ENCODE data around the gene ADAMTS5. TPM values are rescaled to one million over a fixed set of nuclear protein-coding genes. Genes with fewer than 3 reads are reported as not detected.

The ADAMTS5 gene
- total RNA-seq, 1 donor from 2014 or later = 3.4 TPM

DNA sequence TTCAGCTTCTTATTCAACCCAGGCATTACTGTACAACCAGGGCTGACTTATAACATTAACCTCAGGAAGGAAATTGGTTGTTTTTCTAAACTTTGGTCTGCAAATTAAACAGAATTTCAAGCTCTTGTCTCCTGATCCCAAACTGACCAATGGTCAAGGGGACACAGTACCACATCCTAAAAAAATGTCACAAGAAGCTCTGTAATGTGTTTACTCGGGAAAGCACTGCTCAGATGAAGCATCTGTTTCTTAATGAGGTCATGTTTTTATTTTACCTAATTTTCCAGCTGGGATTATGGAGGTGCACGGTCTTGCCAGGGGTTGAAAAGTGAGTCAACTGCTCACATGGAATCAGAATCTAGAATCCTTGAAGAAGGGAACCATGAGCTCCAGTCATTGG, 18.7 kb downstream of the ADAMTS5 start:
- TF ChIP-seq, protein P1, sequence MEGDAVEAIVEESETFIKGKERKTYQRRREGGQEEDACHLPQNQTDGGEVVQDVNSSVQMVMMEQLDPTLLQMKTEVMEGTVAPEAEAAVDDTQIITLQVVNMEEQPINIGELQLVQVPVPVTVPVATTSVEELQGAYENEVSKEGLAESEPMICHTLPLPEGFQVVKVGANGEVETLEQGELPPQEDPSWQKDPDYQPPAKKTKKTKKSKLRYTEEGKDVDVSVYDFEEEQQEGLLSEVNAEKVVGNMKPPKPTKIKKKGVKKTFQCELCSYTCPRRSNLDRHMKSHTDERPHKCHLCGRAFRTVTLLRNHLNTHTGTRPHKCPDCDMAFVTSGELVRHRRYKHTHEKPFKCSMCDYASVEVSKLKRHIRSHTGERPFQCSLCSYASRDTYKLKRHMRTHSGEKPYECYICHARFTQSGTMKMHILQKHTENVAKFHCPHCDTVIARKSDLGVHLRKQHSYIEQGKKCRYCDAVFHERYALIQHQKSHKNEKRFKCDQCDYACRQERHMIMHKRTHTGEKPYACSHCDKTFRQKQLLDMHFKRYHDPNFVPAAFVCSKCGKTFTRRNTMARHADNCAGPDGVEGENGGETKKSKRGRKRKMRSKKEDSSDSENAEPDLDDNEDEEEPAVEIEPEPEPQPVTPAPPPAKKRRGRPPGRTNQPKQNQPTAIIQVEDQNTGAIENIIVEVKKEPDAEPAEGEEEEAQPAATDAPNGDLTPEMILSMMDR (conservative IDR thresholded peaks at IDR 0.05; ENCODE audit: low read depth, low read length) = no peak
- DNase-seq (ENCODE audit: low read depth) = no peak
- H3K4me3 ChIP-seq (ENCODE audit: low read depth, low read length) = no peak overlapping the region

DNA sequence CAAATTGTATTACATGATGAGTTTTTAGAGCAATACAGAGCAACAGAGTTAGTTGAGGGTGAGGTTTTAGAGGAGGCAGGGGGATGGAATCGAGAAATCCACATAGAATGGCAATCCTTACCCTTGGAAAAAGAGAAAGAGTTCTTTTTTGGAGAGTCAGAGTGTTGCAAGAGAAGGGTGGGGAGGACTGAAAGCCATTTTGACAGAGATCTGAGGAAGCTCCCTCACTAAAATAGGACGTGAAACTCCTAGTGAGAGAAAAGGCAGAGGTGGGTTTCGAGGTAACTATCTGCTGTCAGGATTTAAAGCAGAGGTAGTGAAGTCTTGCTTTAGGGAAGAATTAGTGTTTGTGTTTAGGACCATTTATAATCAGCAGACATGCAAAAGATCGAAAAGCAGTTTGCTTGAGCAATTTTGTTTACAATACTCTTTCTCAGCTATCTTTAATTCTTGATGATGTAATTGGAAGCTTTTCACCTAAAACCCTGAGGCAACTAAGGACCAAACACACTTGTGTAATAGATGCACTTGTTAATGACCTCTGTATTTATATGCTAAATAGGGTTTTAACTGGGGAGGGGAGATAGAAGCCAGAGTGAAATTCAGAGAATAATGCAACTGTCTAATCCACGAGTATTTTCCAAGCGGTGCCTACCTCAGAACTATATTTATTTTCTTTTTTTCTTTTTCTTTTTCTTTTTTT, 20.0 kb downstream of the ADAMTS5 start:
- TF ChIP-seq, protein P1 (conservative IDR thresholded peaks at IDR 0.05; ENCODE audit: low read depth, low read length) = no peak
- no peak overlapping the region for H3K4me3 ChIP-seq (ENCODE audit: low read depth, low read length)
- DNase-seq (ENCODE audit: low read depth) = no peak

DNA sequence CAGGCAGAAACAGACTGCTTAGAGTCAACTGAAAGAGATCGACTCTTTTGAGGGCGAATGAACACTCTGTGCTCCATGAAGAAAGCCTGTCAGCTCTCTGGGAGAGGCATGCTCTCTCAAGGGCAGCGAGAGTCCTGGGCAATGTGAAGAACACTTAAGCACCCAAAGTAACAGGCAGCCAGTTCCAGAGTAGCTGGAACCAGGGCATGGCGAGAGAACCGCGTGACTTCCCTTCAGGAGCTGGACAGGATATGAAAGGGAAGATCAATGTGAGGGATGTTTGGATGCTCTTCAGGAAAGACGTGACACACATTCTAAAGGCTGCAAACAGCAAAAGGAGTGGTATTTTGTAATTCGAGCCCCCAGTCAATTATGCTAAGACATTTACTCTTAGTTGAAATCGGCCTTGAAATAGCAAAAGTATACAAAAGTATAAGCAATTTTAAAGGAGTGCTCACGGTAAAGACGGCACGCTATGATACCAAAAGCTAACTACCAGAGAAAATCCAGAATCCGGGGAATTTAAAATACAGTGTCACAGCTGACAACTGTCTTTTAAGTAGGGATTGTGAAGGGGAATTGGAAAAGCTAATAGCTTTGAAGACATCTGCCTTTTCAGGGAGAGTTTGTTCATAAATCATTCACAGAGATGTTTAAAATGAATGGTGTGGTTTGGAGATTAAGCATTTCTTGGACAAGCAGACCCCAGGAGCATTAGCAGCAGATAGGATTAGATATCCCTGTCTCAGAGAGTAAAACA, 20.8 kb downstream of the ADAMTS5 start:
- no peak for DNase-seq (ENCODE audit: low read depth)
- TF ChIP-seq, protein P1 (conservative IDR thresholded peaks at IDR 0.05; ENCODE audit: low read depth, low read length) = no peak
- H3K4me3 ChIP-seq (ENCODE audit: low read depth, low read length) = peak overlapping the region; percentile 13

DNA sequence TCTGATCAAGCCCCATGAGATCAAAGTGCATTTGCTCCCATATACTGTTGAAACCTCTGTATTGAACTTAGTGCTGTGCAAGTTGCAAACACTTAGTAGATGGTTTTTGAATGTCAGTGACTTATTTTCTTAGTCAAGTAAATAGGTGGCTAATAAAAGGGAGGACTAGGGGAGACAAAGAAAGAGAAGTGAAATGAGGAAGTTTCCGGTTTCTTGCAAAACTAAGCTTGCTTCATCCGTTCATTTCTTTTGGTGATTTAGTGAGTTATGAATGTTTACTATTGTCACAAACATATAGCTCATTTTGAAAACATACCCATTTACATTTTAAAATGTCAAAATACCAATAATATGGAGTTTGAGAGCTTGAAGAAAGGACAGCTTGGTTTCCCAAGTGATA, 23.0 kb downstream of the ADAMTS5 start:
- DNase-seq (ENCODE audit: low read depth) = no peak
- no peak overlapping the region for H3K4me3 ChIP-seq (ENCODE audit: low read depth, low read length)
- TF ChIP-seq, protein P1 (conservative IDR thresholded peaks at IDR 0.05; ENCODE audit: low read depth, low read length) = no peak

DNA sequence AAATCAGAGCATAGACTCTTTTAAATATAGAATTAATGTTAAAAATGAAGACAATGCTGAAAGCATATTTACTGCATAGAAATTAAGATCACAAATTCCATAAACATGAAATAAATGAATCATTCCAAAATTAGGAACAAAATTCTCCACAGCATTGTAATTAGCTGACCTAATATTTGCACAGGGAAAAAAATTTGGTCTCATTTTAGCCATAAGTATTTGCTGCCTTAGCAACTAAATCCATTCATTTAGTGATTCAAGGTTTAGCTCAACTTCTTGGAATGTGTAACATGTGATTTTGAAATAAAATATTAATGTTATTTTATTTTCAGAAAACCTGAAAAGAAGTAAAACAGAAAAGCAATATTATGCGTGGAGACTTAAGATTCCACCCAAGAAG, 25.5 kb downstream of the ADAMTS5 start:
- TF ChIP-seq, protein P1 (conservative IDR thresholded peaks at IDR 0.05; ENCODE audit: low read depth, low read length) = no peak
- DNase-seq (ENCODE audit: low read depth) = no peak
- H3K4me3 ChIP-seq (ENCODE audit: low read depth, low read length) = no peak overlapping the region

DNA sequence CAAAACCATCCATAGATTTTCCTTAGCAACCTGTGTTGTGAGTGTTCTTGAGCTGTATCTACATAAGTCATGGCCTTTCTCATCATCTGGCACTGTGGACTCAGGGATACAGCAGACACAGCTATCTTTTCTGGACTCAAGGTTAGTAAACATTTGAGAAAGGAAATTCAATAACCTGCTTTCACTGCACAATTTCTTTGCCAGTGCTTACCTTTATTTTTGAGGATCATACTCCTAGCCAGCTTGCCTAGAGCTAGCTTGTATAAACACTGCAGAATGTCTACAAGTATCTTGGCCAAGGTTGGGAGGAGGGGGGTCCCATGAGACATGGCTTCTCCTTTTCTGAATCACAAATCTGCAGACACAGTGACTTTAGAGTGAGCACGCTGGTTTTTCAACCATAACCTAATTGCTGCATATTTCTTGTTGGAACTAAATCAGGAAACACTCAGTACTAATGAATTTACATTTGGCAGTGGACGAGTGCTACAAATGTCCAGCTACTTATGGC, 27.2 kb downstream of the ADAMTS5 start:
- TF ChIP-seq, protein P1 (conservative IDR thresholded peaks at IDR 0.05; ENCODE audit: low read depth, low read length) = no peak
- H3K4me3 ChIP-seq (ENCODE audit: low read depth, low read length) = no peak overlapping the region
- no peak for DNase-seq (ENCODE audit: low read depth)

Measured in epithelial cell of proximal tubule (primary cell).